HepG2 (cell line): ENCODE measurements around the gene KLF13. TPM values are rescaled to one million over a fixed set of nuclear protein-coding genes. Genes with fewer than 3 reads are reported as not detected.

ENCODE experiments used
- ATAC-seq: fragments of 200-7000 bp; cut with Tn5 transposase; 3 replicates; pipeline ENCODE4 v1.9.1; 2020; ENCODE audit warnings: mild to moderate bottlenecking, moderate library complexity
- BruUV-seq: library from RNA; stranded (reverse); fragments of 400-500 nt; replicated peaks from 2 replicates; lab custom pipeline; 2021; lab: Mats Ljungman, UMichigan
- CTCF ChIA-PET: fragments of 300-600 bp; formaldehyde crosslinking; extraction: SDS; loops from one replicate; lab custom pipeline; 2021; ENCODE audit warnings: low total read pairs, inconsistent platforms, low intra/inter-chr PET ratio; lab: Yijun Ruan, JAX
- POLR2A ChIA-PET: fragments of 350-600 bp; sonication (Branson Sonifier 250); formaldehyde crosslinking; loops from one replicate; lab custom pipeline; 2020; ENCODE audit warnings: antibody characterized with exemption, inconsistent platforms; lab: Yijun Ruan, JAX
- DNase-seq: peaks from one replicate; pipeline ENCODE4 v3.0.0-alpha.2; 2015; ENCODE audit warnings: low spot score
- FAIRE-seq: peaks from 3 replicates; lab custom pipeline; 2011; peaks lifted over from hg19 to GRCh38; lab: Jason Lieb, UNC
- H2AFZ ChIP-seq: one replicate; pipeline ENCODE4 v1.6.1; 2011; ENCODE audit warnings: low read length, inconsistent platforms
- H3K27ac ChIP-seq: fragments of 300-600 bp; 3 replicates; pipeline ENCODE4 v1.8.0; 2011; ENCODE audit warnings: mixed run types, mild to moderate bottlenecking, mixed read lengths, low read length, inconsistent platforms; ENCODE audit not compliant: insufficient read depth; ENCODE audit errors: extremely low read length
- H3K27me3 ChIP-seq, 2 experiments: fragments of 200-600 bp in 1 of 2; 2 replicates in 1 of 2; 3 replicates in 1 of 2; pipeline versions ENCODE4 v1.6.0 to v1.8.0; 2011; ENCODE audit warnings: low read length in 2 of 2, mild to moderate bottlenecking in 2 of 2, moderate library complexity in 2 of 2, inconsistent platforms in 1 of 2; ENCODE audit not compliant: insufficient read depth in 2 of 2, control insufficient read depth in 1 of 2
- H3K36me3 ChIP-seq, 2 experiments: fragments of 200-600 bp in 1 of 2; replicated peaks in 1 of 2; 2 replicates in 1 of 2; 3 replicates in 1 of 2; pipeline versions ENCODE4 v1.5.1 to v1.8.0; 2011; ENCODE audit warnings: low read length in 2 of 2, inconsistent platforms in 1 of 2; ENCODE audit not compliant: insufficient read depth in 2 of 2, control insufficient read depth in 1 of 2
- H3K4me1 ChIP-seq: 2 replicates; pipeline ENCODE4 v1.5.1; 2012; ENCODE audit warnings: low read length, inconsistent platforms; ENCODE audit not compliant: insufficient read depth
- H3K4me2 ChIP-seq: 2 replicates; pipeline ENCODE4 v1.6.0; 2011; ENCODE audit warnings: low read depth, low read length, inconsistent platforms
- H3K4me3 ChIP-seq, 3 experiments: fragments of 200-600 bp in 1 of 3; sonication (generic), shearing (Covaris generic) in 1 of 3; replicated peaks in 1 of 3; 2 replicates each; pipeline ENCODE4 v1.5.1; 2011 to 2016; ENCODE audit warnings: low read length in 3 of 3, inconsistent platforms in 2 of 3, low read depth in 2 of 3, mild to moderate bottlenecking in 2 of 3, control low read depth in 1 of 3, mixed read lengths in 1 of 3; ENCODE audit not compliant: insufficient read depth in 1 of 3
- H3K79me2 ChIP-seq: one replicate; pipeline ENCODE4 v1.6.1; 2011; ENCODE audit warnings: low read length, inconsistent platforms; ENCODE audit not compliant: insufficient read depth
- H3K9ac ChIP-seq: 2 replicates; pipeline ENCODE4 v1.6.0; 2011; ENCODE audit warnings: mild to moderate bottlenecking, low read depth, low read length, inconsistent platforms; ENCODE audit not compliant: insufficient read depth
- H3K9me3 ChIP-seq: 2 replicates; pipeline ENCODE4 v1.5.1; 2012; ENCODE audit warnings: mild to moderate bottlenecking, low read length
- H4K20me1 ChIP-seq: 2 replicates; pipeline ENCODE4 v1.6.0; 2011; ENCODE audit warnings: inconsistent platforms, mild to moderate bottlenecking, low read length, moderate library complexity; ENCODE audit not compliant: insufficient read depth
- HDAC1 ChIP-seq: sonication (generic); formaldehyde crosslinking; IDR thresholded peaks from 2 replicates; pipeline ENCODE4 v1.5.1; 2020; ENCODE audit warnings: mild to moderate bottlenecking, missing genetic modification reagents
- KLF12 ChIP-seq: sonication (generic); formaldehyde crosslinking; IDR thresholded peaks from 2 replicates; pipeline ENCODE4 v1.4.0; 2020; ENCODE audit warnings: missing genetic modification reagents, borderline replicate concordance
- PATZ1 ChIP-seq: sonication (generic); formaldehyde crosslinking; IDR thresholded peaks from 2 replicates; pipeline ENCODE4 v1.4.0; 2020; ENCODE audit warnings: missing genetic modification reagents
- ZBTB1 ChIP-seq: sonication (generic); formaldehyde crosslinking; IDR thresholded peaks from 2 replicates; pipeline ENCODE4 v1.4.0; 2020; ENCODE audit warnings: missing genetic modification reagents, borderline replicate concordance
- ZBTB3 ChIP-seq: sonication (generic); formaldehyde crosslinking; IDR thresholded peaks from 2 replicates; pipeline ENCODE4 v1.4.0; 2020; ENCODE audit warnings: low read depth, mild to moderate bottlenecking, moderate library complexity, missing genetic modification reagents, borderline replicate concordance
- ZMYM3 ChIP-seq: sonication (generic); formaldehyde crosslinking; IDR thresholded peaks from 2 replicates; pipeline ENCODE4 v1.5.1; 2020; ENCODE audit warnings: mild to moderate bottlenecking, missing genetic modification reagents
- ZNF543 ChIP-seq: sonication (generic); formaldehyde crosslinking; IDR thresholded peaks from 2 replicates; pipeline ENCODE4 v1.4.0; 2020; ENCODE audit warnings: mild to moderate bottlenecking, missing genetic modification reagents
- ZNF607 ChIP-seq: sonication (generic); formaldehyde crosslinking; IDR thresholded peaks from 2 replicates; pipeline ENCODE4 v1.5.1; 2020; ENCODE audit warnings: missing genetic modification reagents, mild to moderate bottlenecking, borderline replicate concordance
- ZNF678 ChIP-seq: sonication (generic); formaldehyde crosslinking; IDR thresholded peaks from 2 replicates; pipeline ENCODE4 v1.4.0; 2020; ENCODE audit warnings: mild to moderate bottlenecking, missing genetic modification reagents
- ZNF724P ChIP-seq: sonication (generic); formaldehyde crosslinking; IDR thresholded peaks from 2 replicates; pipeline ENCODE4 v1.8.0; 2022; ENCODE audit warnings: missing genetic modification reagents, borderline replicate concordance
- ZSCAN12 ChIP-seq: sonication (generic); formaldehyde crosslinking; IDR thresholded peaks from 2 replicates; pipeline ENCODE4 v1.9.0; 2021; ENCODE audit warnings: mild to moderate bottlenecking, missing genetic modification reagents
- WGBS: methylation state at CpG from one replicate; pipeline ENCODE4 v1.1.6; 2017; ENCODE audit warnings: low lambda C conversion rate; 5-methylcytosine and 5-hydroxymethylcytosine counted together
- in situ Hi-C: cut with HindIII; loops from 2 replicates; pipeline ENCODE4 v1.10.0; 2017; ENCODE audit warnings: low pct_unique_long_range_greater_than_20kb; ENCODE audit not compliant: extremely low pct_ligation_motif_present
- intact Hi-C: fragments of 100-400 bp; cut with micrococcal nuclease; formaldehyde crosslinking; loops from one replicate; pipeline ENCODE4 v1.10.0; 2022; ENCODE audit not compliant: unreplicated experiment
- polyA plus RNA-seq, 8 experiments: library from polyadenylated mRNA; depleted of rRNA in 3 of 8; stranded (reverse) in 7 of 8; unstranded in 1 of 8; fragments of >200 nt; fragmentation: Illumina TruSeq in 4 of 8; extraction: Trizol in 4 of 8; gene quantifications; 2 replicates each; pipeline versions ENCODE4 v1.2.1 to v1.2.3, GENCODE V29; 2011 to 2016; ENCODE audit warnings: low read depth in 4 of 8, missing spikeins in 1 of 8, mixed read lengths in 1 of 8; ENCODE audit not compliant: insufficient read depth in 1 of 8
- total RNA-seq, 5 experiments: library from RNA; depleted of rRNA; stranded (reverse); fragments of >200 nt; fragmentation: Illumina TruSeq; extraction: Trizol; gene quantifications; 2 replicates each; pipeline ENCODE4 v1.2.3, GENCODE V29; 2016; ENCODE audit warnings: low read depth in 1 of 5
- TF ChIP-seq, protein P1 (sequence below): sonication (generic); formaldehyde crosslinking; IDR thresholded peaks from 2 replicates; pipeline ENCODE4 v1.9.0; 2021; ENCODE audit warnings: missing genetic modification reagents, borderline replicate concordance

Gene KLF13
- total and polyA plus RNA-seq, 2 of the 13 experiments (the other 11 are each of a cell fraction or from before 2014, with no cell fraction given) = 16.8 to 25.1 TPM

- ATAC-seq (no peak; the same call in 2 of the 3 replicates), DNase-seq (no peak), FAIRE-seq (no peak)
- Histone ChIP-seq H3K9me3 (no peaks in the 10 kb centered on the region), H3K9ac (no peak overlapping the region), H3K36me3 (peaks cover 3 to 15% of the 10 kb centered on the region in 2 experiments; a peak in 3 of 5 replicates), H3K4me2 (no peak overlapping the region), H3K4me3 (no peak overlapping the region), H3K27ac (no peak overlapping the region), H3K79me2 (peaks cover 46% of the 10 kb centered on the region), H3K4me1 (peaks cover 17% of the 10 kb centered on the region), H4K20me1 (peaks cover 24% of the 10 kb centered on the region; the same call in 1 of the 2 replicates), H2AFZ (no peak overlapping the region), H3K27me3 (no peaks in the 10 kb centered on the region)
- BruUV-seq = no TSS peak
- 100% methylated on average over 1 of the region's 4 CpGs for WGBS
- TF ChIP-seq ZNF678 (CRISPR knock-in tag) = no peak
- no peak for TF ChIP-seq HDAC1 (CRISPR knock-in tag)
- no peak for TF ChIP-seq ZNF607 (CRISPR knock-in tag)
- TF ChIP-seq PATZ1 = no peak
- TF ChIP-seq KLF12 (CRISPR knock-in tag) = no peak
- no peak for TF ChIP-seq ZMYM3 (CRISPR knock-in tag)
- TF ChIP-seq ZBTB3 = no peak
- TF ChIP-seq, protein P1, sequence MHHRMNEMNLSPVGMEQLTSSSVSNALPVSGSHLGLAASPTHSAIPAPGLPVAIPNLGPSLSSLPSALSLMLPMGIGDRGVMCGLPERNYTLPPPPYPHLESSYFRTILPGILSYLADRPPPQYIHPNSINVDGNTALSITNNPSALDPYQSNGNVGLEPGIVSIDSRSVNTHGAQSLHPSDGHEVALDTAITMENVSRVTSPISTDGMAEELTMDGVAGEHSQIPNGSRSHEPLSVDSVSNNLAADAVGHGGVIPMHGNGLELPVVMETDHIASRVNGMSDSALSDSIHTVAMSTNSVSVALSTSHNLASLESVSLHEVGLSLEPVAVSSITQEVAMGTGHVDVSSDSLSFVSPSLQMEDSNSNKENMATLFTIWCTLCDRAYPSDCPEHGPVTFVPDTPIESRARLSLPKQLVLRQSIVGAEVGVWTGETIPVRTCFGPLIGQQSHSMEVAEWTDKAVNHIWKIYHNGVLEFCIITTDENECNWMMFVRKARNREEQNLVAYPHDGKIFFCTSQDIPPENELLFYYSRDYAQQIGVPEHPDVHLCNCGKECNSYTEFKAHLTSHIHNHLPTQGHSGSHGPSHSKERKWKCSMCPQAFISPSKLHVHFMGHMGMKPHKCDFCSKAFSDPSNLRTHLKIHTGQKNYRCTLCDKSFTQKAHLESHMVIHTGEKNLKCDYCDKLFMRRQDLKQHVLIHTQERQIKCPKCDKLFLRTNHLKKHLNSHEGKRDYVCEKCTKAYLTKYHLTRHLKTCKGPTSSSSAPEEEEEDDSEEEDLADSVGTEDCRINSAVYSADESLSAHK (CRISPR knock-in tag) = no peak
- TF ChIP-seq ZBTB1 = no peak
- TF ChIP-seq ZNF543 = no peak
- TF ChIP-seq ZNF724P (CRISPR knock-in tag) = no peak
- TF ChIP-seq ZSCAN12 (CRISPR knock-in tag) = no peak
- ChIA-PET POLR2A (no interaction called here), CTCF (no interaction called here)
- intact Hi-C loops (no loop called here), in situ Hi-C loops (no loop called here)
Observed at GRCh38 chr15:31344266-31344665, 17.6 kb downstream of the KLF13 start.
